GM12878 (cell line): ENCODE measurements around the gene TSPAN7. TPM values are rescaled to one million over a fixed set of nuclear protein-coding genes. Genes with fewer than 3 reads are reported as not detected.

Experiments
- ATAC-seq: fragments of 200-7000 bp; cut with Tn5 transposase; 3 replicates; pipeline ENCODE4 v1.9.1; 2020; ENCODE audit warnings: mild to moderate bottlenecking, moderate library complexity
- BruUV-seq: library from RNA; stranded (reverse); fragments of 400-500 nt; replicated peaks from 2 replicates; lab custom pipeline; 2021; lab: Mats Ljungman, UMichigan
- CTCF ChIA-PET: fragments of 300-600 bp; sonication (Branson Sonifier 250); formaldehyde crosslinking; extraction: SDS; loops from one replicate; lab custom pipeline; 2021; ENCODE audit warnings: inconsistent platforms; lab: Yijun Ruan, JAX
- POLR2A ChIA-PET: fragments of 350-600 bp; formaldehyde crosslinking; extraction: SDS; loops from one replicate; lab custom pipeline; 2021; ENCODE audit warnings: inconsistent platforms; lab: Charles Lee
- RAD21 ChIA-PET: fragments of 300-600 bp; sonication (Branson Sonifier 250); formaldehyde crosslinking; loops from one replicate; lab custom pipeline; 2023; ENCODE audit warnings: antibody characterized with exemption; ENCODE audit not compliant: unreplicated experiment; lab: Charles Lee
- SMC1A ChIA-PET: fragments of 300-600 bp; sonication (Branson Sonifier 250); formaldehyde crosslinking; loops from one replicate; lab custom pipeline; 2023; ENCODE audit not compliant: unreplicated experiment, uncharacterized antibody; lab: Charles Lee
- DNase-seq: peaks from one replicate; pipeline ENCODE4 v3.0.0-alpha.2; 2011; ENCODE audit warnings: low read depth, low spot score
- FAIRE-seq: peaks from 3 replicates; lab custom pipeline; 2011; peaks lifted over from hg19 to GRCh38; lab: Jason Lieb, UNC
- H2AFZ ChIP-seq: 2 replicates; pipeline ENCODE4 v1.6.0; 2011; ENCODE audit warnings: low read depth, low read length, control low read depth; ENCODE audit not compliant: control insufficient read depth
- H3K27ac ChIP-seq: 2 replicates; pipeline ENCODE4 v1.5.1; 2011; ENCODE audit warnings: control low read depth; ENCODE audit not compliant: control insufficient read depth, insufficient read depth
- H3K27me3 ChIP-seq, 2 experiments: replicated peaks in 1 of 2; 2 replicates each; pipeline versions ENCODE4 v1.6.0 to v1.6.1; 2011; ENCODE audit warnings: low read length in 1 of 2; ENCODE audit not compliant: control insufficient read depth in 2 of 2, insufficient read depth in 2 of 2
- H3K36me3 ChIP-seq, 2 experiments: 2 replicates each; pipeline ENCODE4 v1.5.1; 2011; ENCODE audit warnings: low read length in 1 of 2; ENCODE audit not compliant: control insufficient read depth in 2 of 2, insufficient read depth in 2 of 2
- H3K4me1 ChIP-seq: 2 replicates; pipeline ENCODE4 v1.6.1; 2011; ENCODE audit warnings: mild to moderate bottlenecking, low read length, moderate library complexity, mixed read lengths; ENCODE audit not compliant: control insufficient read depth, insufficient read depth
- H3K4me2 ChIP-seq: 2 replicates; pipeline ENCODE4 v1.6.0; 2011; ENCODE audit warnings: control low read depth; ENCODE audit not compliant: control insufficient read depth, insufficient read depth
- H3K4me3 ChIP-seq: fragments of 200-600 bp; sonication (generic); 2 replicates; pipeline ENCODE4 v1.5.1; 2016
- H3K79me2 ChIP-seq: 2 replicates; pipeline ENCODE4 v1.6.0; 2011; ENCODE audit warnings: low read length; ENCODE audit not compliant: control insufficient read depth, insufficient read depth
- H3K9ac ChIP-seq: 2 replicates; pipeline ENCODE4 v1.8.0; 2011; ENCODE audit warnings: low read length, control low read depth, mixed read lengths; ENCODE audit not compliant: control insufficient read depth, insufficient read depth
- H3K9me3 ChIP-seq: replicated peaks from 3 replicates; pipeline ENCODE4 v1.5.1; 2011; ENCODE audit warnings: mild to moderate bottlenecking, low read length; ENCODE audit not compliant: control insufficient read depth, insufficient read depth
- H4K20me1 ChIP-seq: 2 replicates; pipeline ENCODE4 v1.6.0; 2011; ENCODE audit not compliant: control insufficient read depth, insufficient read depth
- SIX5 ChIP-seq: IDR thresholded peaks from 2 replicates; pipeline ENCODE4 v1.6.1; 2011; ENCODE audit warnings: mild to moderate bottlenecking, low read depth, low read length, moderate library complexity; ENCODE audit not compliant: severe bottlenecking
- SUPT20H ChIP-seq: IDR thresholded peaks from 2 replicates; pipeline ENCODE4 v1.6.1; 2011; ENCODE audit warnings: low read depth, mild to moderate bottlenecking, low read length, moderate library complexity, borderline replicate concordance; ENCODE audit not compliant: control insufficient read depth
- WGBS: methylation state at CpG from one replicate; pipeline ENCODE4 v1.1.6; 2016; ENCODE audit warnings: low lambda C conversion rate; ENCODE audit not compliant: insufficient replicate concordance, insufficient coverage; ENCODE audit errors: missing lambda C conversion rate; 5-methylcytosine and 5-hydroxymethylcytosine counted together
- in situ Hi-C: fragments of 300-500 bp; cut with MboI; formaldehyde crosslinking; loops from 9 replicates; pipeline ENCODE4 v1.14.3; 2018; ENCODE audit warnings: mixed read lengths
- intact Hi-C: fragments of 100-400 bp; cut with micrococcal nuclease; formaldehyde crosslinking; loops from one replicate; pipeline ENCODE4 v1.14.2; 2022; ENCODE audit not compliant: unreplicated experiment
- polyA plus RNA-seq, 11 experiments: library from polyadenylated mRNA; depleted of rRNA in 4 of 11; unstranded in 6 of 11; stranded (reverse) in 5 of 11; fragments of >200 nt; fragmentation: Nextera tagmentation in 4 of 11; fragmentation: Illumina TruSeq in 1 of 11; extraction: Ambion mirVana in 4 of 11; extraction: Trizol in 1 of 11; gene quantifications; 1 replicate in 1 of 11; 2 replicates in 10 of 11; pipeline versions ENCODE4 v1.2.1 to v1.2.3, GENCODE V29; 2011 to 2016; ENCODE audit warnings: inconsistent platforms in 2 of 11, missing spikeins in 2 of 11, low read depth in 1 of 11
- total RNA-seq, 4 experiments: library from RNA; depleted of rRNA in 3 of 4; stranded (reverse); fragments of >200 nt in 3 of 4; fragmentation: Illumina TruSeq in 1 of 4; extraction: Trizol in 1 of 4; gene quantifications; 2 replicates each; pipeline versions ENCODE4 v1.2.1 to v1.2.3, GENCODE V29; 2013 to 2021

Gene TSPAN7
- total and polyA plus RNA-seq, 10 of the 15 experiments (the other 5 are each of a cell fraction or from before 2014, with no cell fraction given): 0.04 to 0.77 (median 0.14) TPM; not detected in 4

DNA sequence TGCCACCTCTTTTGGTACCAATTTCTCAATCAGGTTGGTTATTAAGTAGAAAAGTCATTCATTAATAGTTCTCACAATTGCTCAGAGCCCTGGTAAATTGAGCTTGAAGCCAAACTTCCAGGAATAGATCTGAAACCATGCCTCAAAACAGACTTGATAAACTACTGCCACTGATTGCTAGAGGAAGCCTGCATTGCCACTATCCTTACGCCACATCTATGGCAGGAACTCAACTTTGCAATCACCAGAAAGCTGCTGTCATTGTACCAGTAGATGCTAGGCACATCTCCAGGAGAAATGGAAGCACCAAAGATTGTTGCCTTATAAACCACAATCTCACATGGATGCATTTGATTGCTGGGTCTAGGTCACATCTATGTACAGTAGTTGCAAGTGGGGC is 21.6 kb upstream of the TSPAN7 start:
- Histone ChIP-seq H3K4me3 (no peak overlapping the region), H2AFZ (no peak overlapping the region), H3K9ac (no peak overlapping the region), H3K4me1 (no peaks in the 10 kb centered on the region), H3K4me2 (no peak overlapping the region), H3K27me3 (no peaks in the 10 kb centered on the region), H3K9me3 (no peaks in the 10 kb centered on the region), H3K27ac (no peak overlapping the region), H4K20me1 (no peaks in the 10 kb centered on the region), H3K36me3 (no peaks in the 10 kb centered on the region), H3K79me2 (no peaks in the 10 kb centered on the region)
- ChIA-PET POLR2A (interaction anchor here (0.6 kb wide), 1 partner anchor 195 kb away, joined by 5 read pairs; no protein-coding TSS in a partner anchor), SMC1A (no interaction called here), CTCF (no interaction called here), RAD21 (no interaction called here)
- FAIRE-seq: no peak
- in situ Hi-C loops (no loop called here), intact Hi-C loops (no loop called here)
- DNase-seq: no peak
- 0% methylated on average over 1 of the region's 1 CpG for WGBS
- no peak for ATAC-seq
- no TSS peak for BruUV-seq
- TF ChIP-seq SIX5: no peak

DNA sequence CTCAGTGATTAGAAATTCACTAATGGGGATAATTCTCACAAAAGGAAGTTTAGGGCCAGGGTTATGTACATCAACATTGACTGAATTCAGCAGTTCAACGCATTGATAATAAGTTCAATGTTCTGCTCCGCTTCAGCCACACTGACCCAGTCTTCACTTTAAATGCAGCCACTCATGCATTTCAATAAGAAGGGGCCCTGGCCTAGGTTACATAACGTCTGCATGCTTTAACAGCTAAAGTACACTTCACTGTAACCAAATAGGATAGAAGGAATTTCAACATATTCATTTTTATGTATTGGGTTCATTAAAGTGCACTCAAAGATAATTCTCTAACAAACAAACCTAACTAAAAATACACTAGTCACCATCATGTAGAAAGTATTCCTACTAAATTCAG is 12.8 kb upstream of the TSPAN7 start:
- BruUV-seq: no TSS peak
- no peaks in the 10 kb centered on the region for H3K4me1 ChIP-seq
- H3K27me3 ChIP-seq: no peaks in the 10 kb centered on the region
- no peaks in the 10 kb centered on the region for H4K20me1 ChIP-seq
- H3K9me3 ChIP-seq: no peaks in the 10 kb centered on the region
- DNase-seq (no peak), FAIRE-seq (no peak), ATAC-seq (no peak)
- CTCF ChIA-PET: no interaction called here
- no peak overlapping the region for H3K9ac ChIP-seq
- no peak overlapping the region for H3K4me2 ChIP-seq
- H3K27ac ChIP-seq: no peak overlapping the region
- in situ Hi-C loops (no loop called here), intact Hi-C loops (no loop called here)
- H3K4me3 ChIP-seq: no peak overlapping the region
- H2AFZ ChIP-seq: no peak overlapping the region
- POLR2A ChIA-PET: no interaction called here
- SMC1A ChIA-PET: no interaction called here
- H3K79me2 ChIP-seq: no peaks in the 10 kb centered on the region
- TF ChIP-seq SUPT20H: no peak
- WGBS: 59% methylated on average over 3 of the region's 3 CpGs
- RAD21 ChIA-PET: no interaction called here
- H3K36me3 ChIP-seq: no peaks in the 10 kb centered on the region
